PC-3 (cell line): ENCODE data around the gene TCP10L. TPM values are rescaled to one million over a fixed set of nuclear protein-coding genes. Genes with fewer than 3 reads are reported as not detected.
"Not testable (repeated sequence)": the region's sequence is repeated elsewhere in the genome, so short reads cannot be mapped to it uniquely, and the experiment has no call there.

Experiments used
- ATAC-seq: fragments of 200-7000 bp; cut with Tn5 transposase; 2 replicates; pipeline ENCODE4 v1.9.1; 2020; ENCODE audit warnings: mild to moderate bottlenecking, moderate library complexity
- BruUV-seq: library from RNA; stranded (reverse); fragments of 400-500 nt; replicated peaks from 2 replicates; lab custom pipeline; 2021; lab: Mats Ljungman, UMichigan
- CTCF ChIA-PET: fragments of 300-600 bp; sonication (Branson Sonifier 250); formaldehyde crosslinking; loops from one replicate; lab custom pipeline; 2022; ENCODE audit warnings: antibody characterized with exemption; lab: Charles Lee
- POLR2A ChIA-PET: fragments of 300-600 bp; sonication (Branson Sonifier 250); formaldehyde crosslinking; loops from one replicate; lab custom pipeline; 2022; ENCODE audit warnings: antibody characterized with exemption; ENCODE audit not compliant: unreplicated experiment; lab: Charles Lee
- DNase-seq: peaks from one replicate; pipeline ENCODE4 v3.0.0-alpha.2; 2015
- H2AFZ ChIP-seq: fragments of 300-600 bp; sonication (generic); 2 replicates; pipeline ENCODE4 v1.6.0; 2016; ENCODE audit warnings: antibody characterized with exemption, low read length
- H3F3A ChIP-seq: fragments of 300-600 bp; sonication (generic); one replicate; pipeline ENCODE4 v1.6.0; 2017; ENCODE audit warnings: antibody characterized with exemption, low read length, control low read depth, mild to moderate bottlenecking; ENCODE audit not compliant: unreplicated experiment
- H3K27ac ChIP-seq: fragments of 300-600 bp; sonication (generic); 2 replicates; pipeline ENCODE4 v1.5.1; 2016; ENCODE audit warnings: mild to moderate bottlenecking, low read length
- H3K27me3 ChIP-seq: fragments of 300-600 bp; sonication (generic); 2 replicates; pipeline ENCODE4 v1.6.1; 2016; ENCODE audit warnings: low read length, mixed read lengths
- H3K36me3 ChIP-seq: fragments of 300-600 bp; sonication (generic); 2 replicates; pipeline ENCODE4 v1.6.1; 2016; ENCODE audit warnings: low read depth, mixed run types, low read length, mixed read lengths
- H3K4me1 ChIP-seq: fragments of 300-600 bp; sonication (generic); 2 replicates; pipeline ENCODE4 v1.5.1; 2016; ENCODE audit warnings: low read length; ENCODE audit not compliant: insufficient read depth
- H3K4me2 ChIP-seq: fragments of 300-600 bp; sonication (generic); 2 replicates; pipeline ENCODE4 v1.6.0; 2016; ENCODE audit warnings: low read length
- H3K4me3 ChIP-seq: fragments of 300-600 bp; sonication (generic); 2 replicates; pipeline ENCODE4 v1.5.1; 2016; ENCODE audit warnings: mild to moderate bottlenecking, low read length, mixed read lengths
- H3K79me2 ChIP-seq: fragments of 300-600 bp; sonication (generic); 2 replicates; pipeline ENCODE4 v1.6.1; 2017; ENCODE audit warnings: low read length, mixed read lengths
- H3K9ac ChIP-seq: fragments of 300-600 bp; sonication (generic); 2 replicates; pipeline ENCODE4 v1.6.0; 2016; ENCODE audit warnings: mild to moderate bottlenecking, low read length
- H3K9me2 ChIP-seq: fragments of 300-600 bp; sonication (generic); replicated peaks from 2 replicates; pipeline ENCODE4 v1.6.1; 2016; ENCODE audit warnings: mixed run types, low read length, mixed read lengths
- H3K9me3 ChIP-seq: fragments of 300-600 bp; sonication (generic); 2 replicates; pipeline ENCODE4 v1.6.1; 2016; ENCODE audit warnings: low read length, mixed read lengths
- H4K20me1 ChIP-seq: fragments of 300-600 bp; sonication (generic); 2 replicates; pipeline ENCODE4 v1.6.1; 2016; ENCODE audit warnings: low read length, mixed read lengths
- CTCF ChIP-seq: fragments of 300-600 bp; sonication (generic); conservative IDR thresholded peaks from 2 replicates; pipeline ENCODE4 v1.5.1; 2017; ENCODE audit warnings: antibody characterized with exemption, low read depth, mild to moderate bottlenecking, low read length
- EZH2 ChIP-seq: fragments of 300-600 bp; sonication (generic); IDR thresholded peaks from one replicate; pipeline ENCODE4 v1.6.1; 2017; ENCODE audit warnings: antibody characterized with exemption, mild to moderate bottlenecking, low read length; ENCODE audit not compliant: unreplicated experiment
- EZH2phosphoT487 ChIP-seq: fragments of 300-600 bp; sonication (generic); IDR thresholded peaks from 2 replicates; pipeline ENCODE4 v1.6.1; 2018; ENCODE audit warnings: mild to moderate bottlenecking, antibody characterized with exemption, low read length, borderline replicate concordance
- intact Hi-C: fragments of 100-400 bp; cut with micrococcal nuclease; formaldehyde crosslinking; loops from 2 replicates; pipeline ENCODE4 v1.9.0; 2023
- total RNA-seq: library from RNA; depleted of rRNA; stranded (reverse); fragments of >200 nt; gene quantifications from 2 replicates; pipeline ENCODE4 v1.2.3, GENCODE V29; 2014

Gene TCP10L
- total RNA-seq, 1 experiment from 2014 or later = 2.1 TPM

DNA sequence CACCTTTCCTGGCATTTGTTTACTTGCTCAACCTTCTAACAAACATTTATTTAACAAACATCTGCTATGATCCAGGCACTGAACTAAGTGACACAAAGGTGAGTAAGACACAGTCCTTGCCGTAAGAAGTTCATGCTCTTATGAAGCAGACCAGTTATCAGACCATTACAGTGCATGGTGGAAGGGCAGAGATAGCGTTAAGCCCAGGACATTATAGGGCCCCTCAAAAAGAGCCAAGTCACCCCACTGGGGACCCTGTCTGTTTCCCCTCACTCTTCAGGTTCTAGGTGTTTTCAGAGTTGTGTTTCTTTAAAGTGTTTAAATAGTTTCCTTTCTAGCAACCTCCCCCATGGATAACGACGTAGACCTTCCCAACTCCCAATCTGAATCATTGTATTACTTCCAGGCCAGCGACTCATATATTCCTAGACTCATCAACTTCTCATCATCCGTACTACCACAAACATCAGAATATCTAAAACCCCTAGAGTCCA lies 39.3 kb downstream of the TCP10L start:
- H3K4me2 ChIP-seq = peak overlapping the region; percentile 44
- peak overlapping the region; percentile 21 for H2AFZ ChIP-seq

GRCh38 chr21:32544697-32545096 lies 40.6 kb downstream of the TCP10L start:
- intact Hi-C loops = no loop called here
- no peak overlapping the region for H2AFZ ChIP-seq
- no peak for DNase-seq
- H3K4me2 ChIP-seq = no peak overlapping the region
- no peak overlapping the region for H3K4me3 ChIP-seq
- no peaks in the 10 kb centered on the region for H3K79me2 ChIP-seq
- peaks cover 12% of the 10 kb centered on the region; the same call in 1 of the 2 replicates for H3K4me1 ChIP-seq
- H3K9me3 ChIP-seq = no peaks in the 10 kb centered on the region
- ATAC-seq = no peak
- no peak overlapping the region for H3K27ac ChIP-seq
- H3K36me3 ChIP-seq = no peaks in the 10 kb centered on the region
- BruUV-seq = no TSS peak
- no peak overlapping the region for H3K9ac ChIP-seq
- H3F3A ChIP-seq = no peaks in the 10 kb centered on the region
- TF ChIP-seq EZH2phosphoT487 = no peak
- no peak for TF ChIP-seq EZH2
- no peak for TF ChIP-seq CTCF
- H3K9me2 ChIP-seq = no peaks in the 10 kb centered on the region
- POLR2A ChIA-PET = no interaction called here
- H4K20me1 ChIP-seq = no peaks in the 10 kb centered on the region
- CTCF ChIA-PET = no interaction called here
- H3K27me3 ChIP-seq = no peaks in the 10 kb centered on the region

More for the DNA sequence above, 39.3 kb downstream of the TCP10L start:
- Histone ChIP-seq H3K9ac (no peak overlapping the region), H3F3A (no peaks in the 10 kb centered on the region), H3K9me2 (no peaks in the 10 kb centered on the region), H3K27me3 (no peaks in the 10 kb centered on the region), H3K9me3 (no peaks in the 10 kb centered on the region), H3K27ac (peak overlapping the region; percentile 50), H3K4me1 (peaks cover 12% of the 10 kb centered on the region; the same call in 1 of the 2 replicates), H3K79me2 (no peaks in the 10 kb centered on the region), H3K4me3 (no peak overlapping the region), H3K36me3 (no peaks in the 10 kb centered on the region), H4K20me1 (no peaks in the 10 kb centered on the region)
- peak; percentile 78 for ATAC-seq
- CTCF ChIA-PET = no interaction called here
- POLR2A ChIA-PET = interaction anchor here (0.6 kb wide), 1 partner anchor 133 kb away, joined by 3 read pairs; no protein-coding TSS in a partner anchor
- DNase-seq = peak; percentile 53
- no TSS peak for BruUV-seq
- intact Hi-C loops = no loop called here
- TF ChIP-seq EZH2 (no peak), EZH2phosphoT487 (no peak), CTCF (no peak)

GRCh38 chr21:32543975-32544374 lies 41.3 kb downstream of the TCP10L start:
- H3K4me3 ChIP-seq = no peak overlapping the region
- H2AFZ ChIP-seq = no peak overlapping the region
- no peaks in the 10 kb centered on the region for H3K9me2 ChIP-seq
- H4K20me1 ChIP-seq = no peaks in the 10 kb centered on the region
- CTCF ChIA-PET = no interaction called here
- no peaks in the 10 kb centered on the region for H3F3A ChIP-seq
- no peak overlapping the region for H3K4me2 ChIP-seq
- H3K27me3 ChIP-seq = no peaks in the 10 kb centered on the region
- intact Hi-C loops = no loop called here
- ATAC-seq (no peak), DNase-seq (no peak)
- POLR2A ChIA-PET = no interaction called here
- peaks cover 12% of the 10 kb centered on the region; the same call in 1 of the 2 replicates for H3K4me1 ChIP-seq
- no peak overlapping the region for H3K27ac ChIP-seq
- H3K79me2 ChIP-seq = no peaks in the 10 kb centered on the region
- TF ChIP-seq CTCF (no peak), EZH2phosphoT487 (no peak), EZH2 (no peak)
- no peak overlapping the region for H3K9ac ChIP-seq
- no peaks in the 10 kb centered on the region for H3K36me3 ChIP-seq
- BruUV-seq = no TSS peak
- H3K9me3 ChIP-seq = no peaks in the 10 kb centered on the region

DNA sequence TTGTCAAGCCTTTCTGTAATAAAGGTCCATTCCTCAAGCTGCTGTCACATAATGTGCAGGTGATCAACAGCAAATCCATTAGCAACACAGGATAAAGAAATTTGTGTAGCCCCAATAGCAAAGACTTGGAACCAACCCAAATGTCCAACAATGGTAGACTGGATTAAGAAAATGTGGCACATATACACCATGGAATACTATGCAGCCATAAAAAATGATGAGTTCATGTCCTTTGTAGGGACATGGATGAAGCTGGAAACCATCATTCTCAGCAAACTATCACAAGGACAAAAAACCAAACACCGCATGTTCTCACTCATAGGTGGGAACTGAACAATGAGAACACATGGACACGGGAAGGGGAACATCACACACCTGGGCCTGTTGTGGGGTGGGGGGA lies 42.3 kb downstream of the TCP10L start:
- CTCF ChIA-PET, DNase-seq, H3K27ac ChIP-seq, intact Hi-C loops, ATAC-seq, H2AFZ ChIP-seq, H4K20me1 ChIP-seq, H3K9me3 ChIP-seq, H3K9me2 ChIP-seq, POLR2A ChIA-PET, H3K9ac ChIP-seq, H3K36me3 ChIP-seq, BruUV-seq, H3K79me2 ChIP-seq, H3K27me3 ChIP-seq, H3F3A ChIP-seq, H3K4me2 ChIP-seq, H3K4me3 ChIP-seq: not testable (repeated sequence)
- peaks cover 12% of the 10 kb centered on the region; the same call in 1 of the 2 replicates for H3K4me1 ChIP-seq
